GM13977 (cell line): Measurements from ENCODE around the gene EPHB1.
"Not testable (repeated sequence)": the region's sequence is repeated elsewhere in the genome, so short reads cannot be mapped to it uniquely, and the experiment has no call there.

Experiments
- DNase-seq: peaks from one replicate; pipeline ENCODE4 v3.0.0; 2012; ENCODE audit warnings: low spot score
- in situ Hi-C: fragments of 300-500 bp; cut with MboI; formaldehyde crosslinking; loops from one replicate; pipeline ENCODE4 v1.12.0; 2022; ENCODE audit warnings: low sequenced_read_pairs, low pct_unique_long_range_greater_than_20kb, mixed read lengths, inconsistent platforms; ENCODE audit not compliant: unreplicated experiment
- TF ChIP-seq, protein P1 (sequence below): IDR thresholded peaks from 2 replicates; pipeline ENCODE4 v1.5.1; 2012; ENCODE audit warnings: mild to moderate bottlenecking, control low read depth; ENCODE audit not compliant: insufficient read depth; ENCODE audit errors: extremely low read depth, missing control alignments

Gene EPHB1

GRCh38 chr3:135050536-135050935 is 255.5 kb downstream of the EPHB1 start:
- in situ Hi-C loops, result no loop called here
- no peak for DNase-seq
- TF ChIP-seq, protein P1, sequence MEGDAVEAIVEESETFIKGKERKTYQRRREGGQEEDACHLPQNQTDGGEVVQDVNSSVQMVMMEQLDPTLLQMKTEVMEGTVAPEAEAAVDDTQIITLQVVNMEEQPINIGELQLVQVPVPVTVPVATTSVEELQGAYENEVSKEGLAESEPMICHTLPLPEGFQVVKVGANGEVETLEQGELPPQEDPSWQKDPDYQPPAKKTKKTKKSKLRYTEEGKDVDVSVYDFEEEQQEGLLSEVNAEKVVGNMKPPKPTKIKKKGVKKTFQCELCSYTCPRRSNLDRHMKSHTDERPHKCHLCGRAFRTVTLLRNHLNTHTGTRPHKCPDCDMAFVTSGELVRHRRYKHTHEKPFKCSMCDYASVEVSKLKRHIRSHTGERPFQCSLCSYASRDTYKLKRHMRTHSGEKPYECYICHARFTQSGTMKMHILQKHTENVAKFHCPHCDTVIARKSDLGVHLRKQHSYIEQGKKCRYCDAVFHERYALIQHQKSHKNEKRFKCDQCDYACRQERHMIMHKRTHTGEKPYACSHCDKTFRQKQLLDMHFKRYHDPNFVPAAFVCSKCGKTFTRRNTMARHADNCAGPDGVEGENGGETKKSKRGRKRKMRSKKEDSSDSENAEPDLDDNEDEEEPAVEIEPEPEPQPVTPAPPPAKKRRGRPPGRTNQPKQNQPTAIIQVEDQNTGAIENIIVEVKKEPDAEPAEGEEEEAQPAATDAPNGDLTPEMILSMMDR, result no peak

DNA sequence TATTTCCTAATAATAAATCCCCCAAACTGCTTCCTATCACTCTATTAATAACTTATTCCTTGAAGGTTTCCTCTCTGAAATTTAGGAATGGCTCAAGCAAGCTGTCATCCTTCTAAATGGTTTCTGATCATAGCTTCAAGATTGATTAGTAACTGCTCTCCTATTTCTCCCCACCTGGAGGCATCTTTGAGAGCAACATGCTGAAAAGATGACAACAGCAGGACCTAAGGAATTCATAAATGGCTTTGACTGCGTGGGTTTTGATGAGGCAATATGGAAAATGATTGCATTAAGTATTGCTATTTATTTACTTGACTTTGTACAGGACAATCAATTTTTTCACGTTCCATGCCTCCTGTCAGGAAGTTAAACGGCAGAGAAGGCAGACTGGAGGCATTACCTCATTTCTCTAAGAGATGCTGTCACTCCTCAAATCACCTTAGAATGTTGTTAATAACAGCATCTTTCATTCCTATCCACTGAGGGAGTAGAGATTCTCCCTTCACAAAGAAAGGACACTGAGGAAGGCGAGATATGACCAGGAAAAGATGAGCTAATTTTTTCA is 256.4 kb downstream of the EPHB1 start:
- in situ Hi-C loops, result no loop called here
- TF ChIP-seq, protein P1, result no peak
- DNase-seq, result no peak

DNA sequence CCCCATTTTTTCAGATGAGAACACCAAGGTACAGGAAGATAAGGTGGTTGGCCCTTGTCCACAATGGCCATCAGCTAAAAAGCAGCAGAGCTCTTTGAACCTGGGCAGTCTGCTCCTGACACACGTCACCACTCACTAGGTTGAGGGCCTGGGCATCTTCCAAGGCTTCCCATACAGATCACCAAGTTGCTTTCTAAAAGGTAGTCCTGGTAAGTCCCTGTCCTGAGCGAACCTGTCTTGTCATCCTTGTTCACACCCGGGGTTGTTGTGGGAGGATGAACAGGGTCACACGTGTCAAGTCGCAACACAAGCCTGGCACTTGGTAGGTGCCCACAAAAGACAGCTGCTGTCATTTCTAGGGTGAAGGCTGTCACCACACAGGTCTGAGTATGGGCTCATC is 260.4 kb downstream of the EPHB1 start:
- no peak for DNase-seq
- in situ Hi-C loops, result no loop called here
- TF ChIP-seq, protein P1, result no peak

GRCh38 chr3:135056084-135056730 is 261.1 kb downstream of the EPHB1 start:
- no peak for DNase-seq
- in situ Hi-C loops, result no loop called here
- TF ChIP-seq, protein P1, result no peak

DNA sequence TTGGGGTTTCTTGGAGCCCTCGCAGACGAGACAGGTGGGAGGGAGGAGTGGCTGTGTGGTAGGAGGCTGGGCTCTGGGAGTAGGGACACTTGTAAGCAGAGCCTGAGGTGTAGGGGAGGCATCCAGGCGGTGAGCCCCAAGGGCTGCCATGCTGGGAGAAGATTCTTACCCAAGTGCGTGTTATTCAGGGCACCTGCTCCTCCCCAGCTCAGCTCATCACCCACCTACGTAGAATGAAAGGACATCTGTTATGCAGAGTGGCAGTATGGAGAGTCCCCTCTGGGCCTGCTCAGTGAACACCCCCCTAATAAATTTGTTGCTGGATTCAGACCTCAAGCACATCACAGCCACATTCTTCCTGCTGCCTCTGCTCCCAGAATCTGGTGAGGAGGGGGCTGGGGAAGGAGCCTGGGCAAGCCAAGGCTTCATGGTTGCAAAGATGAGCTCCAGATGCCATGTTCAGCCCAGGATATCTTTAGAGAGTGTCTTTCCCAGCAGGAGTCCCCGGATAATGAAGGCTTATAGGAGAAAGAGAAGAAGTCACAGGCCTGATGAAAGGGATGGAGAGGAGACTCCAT is 261.8 kb downstream of the EPHB1 start:
- in situ Hi-C loops, result no loop called here
- TF ChIP-seq, protein P1, result no peak
- no peak for DNase-seq

GRCh38 chr3:135057996-135058395 is 262.9 kb downstream of the EPHB1 start:
- TF ChIP-seq, protein P1, result no peak
- in situ Hi-C loops, result no loop called here
- no peak for DNase-seq

DNA sequence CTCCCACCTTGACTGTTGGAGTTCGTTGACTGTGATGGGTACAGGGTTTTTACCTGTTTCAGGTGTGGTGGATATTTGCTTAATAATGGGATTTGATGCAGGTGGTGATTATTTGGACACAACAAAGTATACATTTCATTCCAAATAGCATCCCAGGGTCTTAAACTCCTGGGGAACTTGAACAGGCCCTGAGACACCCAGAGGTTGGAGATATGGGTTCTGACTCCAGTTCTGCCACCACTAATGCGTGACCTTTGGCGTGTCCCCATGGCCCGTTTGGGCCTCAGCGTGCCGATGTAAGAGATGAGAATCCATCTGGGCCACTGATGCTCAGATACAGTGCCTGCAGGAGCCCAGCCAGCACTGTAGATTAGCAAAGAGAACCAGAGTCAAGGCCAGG is 264.5 kb downstream of the EPHB1 start:
- DNase-seq, result no peak
- in situ Hi-C loops, result no loop called here
- TF ChIP-seq, protein P1, result no peak

DNA sequence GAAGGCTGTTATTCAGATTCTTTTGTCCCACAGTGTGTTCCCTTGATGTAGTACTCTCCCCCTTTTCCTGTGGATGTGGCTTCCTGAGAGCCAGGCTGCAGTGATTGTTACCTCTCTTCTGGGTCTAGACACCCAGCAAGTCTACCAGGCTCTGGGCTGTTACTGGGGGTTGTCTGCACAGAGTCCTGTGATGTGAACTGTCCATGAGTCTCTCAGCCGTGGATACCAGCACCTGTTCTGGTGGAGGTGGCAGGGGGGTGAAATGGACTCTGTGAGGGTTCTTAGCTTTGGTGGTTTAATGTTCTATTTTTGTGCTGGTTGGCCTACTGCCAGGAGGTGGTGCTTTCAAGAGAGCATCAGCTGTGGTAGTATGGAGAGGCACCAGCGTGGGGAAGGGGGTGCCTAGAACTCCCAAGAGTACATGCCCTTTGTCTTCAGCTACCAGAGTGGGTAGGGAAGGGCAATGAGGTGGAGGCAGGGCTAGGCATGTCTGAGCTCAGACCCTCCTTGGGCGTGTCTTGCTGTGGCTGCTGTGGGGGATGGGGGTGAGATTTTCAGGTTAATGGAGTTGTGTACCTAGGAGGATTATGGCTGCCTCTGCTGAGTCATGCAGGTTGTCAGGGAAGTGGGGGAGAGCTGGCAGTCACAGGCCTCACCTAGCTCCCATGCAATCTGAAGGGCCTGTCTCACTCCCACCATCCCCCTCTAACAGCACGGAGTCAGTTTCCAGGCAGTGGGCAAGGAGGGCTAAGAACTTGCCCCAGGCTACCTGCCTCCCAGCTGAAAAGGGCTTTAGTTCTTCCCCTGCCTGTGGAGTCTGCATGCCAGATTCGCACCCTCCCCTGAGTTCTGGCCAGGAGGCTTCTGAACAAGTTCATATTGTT is 272.0 kb downstream of the EPHB1 start:
- in situ Hi-C loops, DNase-seq: not testable (repeated sequence)
